ENCODE data around the gene ETV6. TPM values are rescaled to one million over a fixed set of nuclear protein-coding genes. Genes with fewer than 3 reads are reported as not detected.

Gene ETV6
- total RNA-seq, 2 experiments from 2014 or later, result 28.5 to 30.2 TPM

- no peaks in the 10 kb centered on the region for H3K4me1 ChIP-seq (ENCODE audit: insufficient read depth, low read length)
- POLR2A ChIA-PET, result no interaction called here
- DNase-seq (no peak), ATAC-seq (ENCODE audit: poor library complexity) (no peak)
- H3K4me3 ChIP-seq (ENCODE audit: low read length), result no peak overlapping the region
- no peaks in the 10 kb centered on the region for H3K36me3 ChIP-seq (ENCODE audit: insufficient read depth, low read length)
- H3K27ac ChIP-seq (ENCODE audit: low read depth in 1 of 2, low read length in 2 of 2), result no peak overlapping the region
- Mint-ChIP-seq H3K4me1 (ENCODE audit: low read depth) (peaks cover 4% of the 10 kb centered on the region), H3K4me3 (no peak overlapping the region), H3K27ac (no peak overlapping the region), H3K9me3 (no peaks in the 10 kb centered on the region), H3K27me3 (no peaks in the 10 kb centered on the region), H3K36me3 (ENCODE audit: low read depth) (no peaks in the 10 kb centered on the region)
- H3K27me3 ChIP-seq (ENCODE audit: control insufficient read depth in 1 of 2, insufficient read depth in 2 of 2, low read length in 2 of 2), result no peaks in the 10 kb centered on the region
- TF ChIP-seq CTCF (IDR thresholded peaks at IDR 0.05), result no peak
- intact Hi-C loops (cut with DNase I, micrococcal nuclease), result no loop called here
- CTCF ChIA-PET, result interaction anchor here (1.1 kb wide), 1 partner anchor 106 kb away, joined by 3 read pairs; no protein-coding TSS in a partner anchor
- H3K9me3 ChIP-seq (ENCODE audit: control insufficient read depth in 1 of 2, insufficient read depth in 1 of 2, low read length in 2 of 2), result no peaks in the 10 kb centered on the region
Observed at GRCh38 chr12:11927286-11927935, 277.9 kb downstream of the ETV6 start.

GRCh38 chr12:11929714-11930113 lies 280.2 kb downstream of the ETV6 start:
- Mint-ChIP-seq H3K9me3 (no peaks in the 10 kb centered on the region), H3K36me3 (ENCODE audit: low read depth) (no peaks in the 10 kb centered on the region), H3K27ac (no peak overlapping the region), H3K27me3 (no peaks in the 10 kb centered on the region), H3K4me3 (no peak overlapping the region), H3K4me1 (ENCODE audit: low read depth) (no peaks in the 10 kb centered on the region)
- CTCF ChIA-PET, result no interaction called here
- DNase-seq, result no peak
- Histone ChIP-seq H3K4me3 (ENCODE audit: low read length) (no peak overlapping the region), H3K4me1 (ENCODE audit: insufficient read depth, low read length) (no peaks in the 10 kb centered on the region), H3K27me3 (ENCODE audit: control insufficient read depth in 1 of 2, insufficient read depth in 2 of 2, low read length in 2 of 2) (no peaks in the 10 kb centered on the region), H3K27ac (ENCODE audit: low read depth in 1 of 2, low read length in 2 of 2) (no peak overlapping the region), H3K36me3 (ENCODE audit: insufficient read depth, low read length) (no peaks in the 10 kb centered on the region), H3K9me3 (ENCODE audit: control insufficient read depth in 1 of 2, insufficient read depth in 1 of 2, low read length in 2 of 2) (no peaks in the 10 kb centered on the region)
- no peak for ATAC-seq (ENCODE audit: poor library complexity)
- no peak for TF ChIP-seq CTCF (IDR thresholded peaks at IDR 0.05)
- intact Hi-C loops (cut with DNase I, micrococcal nuclease), result no loop called here
- POLR2A ChIA-PET, result interaction anchor here (0.6 kb wide), 1 partner anchor 270 kb away, joined by 3 read pairs; no protein-coding TSS in a partner anchor

- no peak for TF ChIP-seq CTCF (IDR thresholded peaks at IDR 0.05)
Observed at GRCh38 chr12:11939223-11939622, 289.7 kb downstream of the ETV6 start.

More at GRCh38 chr12:11939223-11939622, 289.7 kb downstream of the ETV6 start:
- no peak for ATAC-seq (ENCODE audit: poor library complexity)
- no peak overlapping the region for H3K27ac Mint-ChIP-seq
- H3K9me3 ChIP-seq (ENCODE audit: control insufficient read depth in 1 of 2, insufficient read depth in 1 of 2, low read length in 2 of 2), result no peaks in the 10 kb centered on the region
- H3K36me3 Mint-ChIP-seq (ENCODE audit: low read depth), result no peaks in the 10 kb centered on the region
- no peak overlapping the region for H3K27ac ChIP-seq (ENCODE audit: low read depth in 1 of 2, low read length in 2 of 2)
- H3K4me1 Mint-ChIP-seq (ENCODE audit: low read depth), result no peaks in the 10 kb centered on the region
- no peaks in the 10 kb centered on the region for H3K27me3 Mint-ChIP-seq
- no peak for DNase-seq
- no peaks in the 10 kb centered on the region for H3K4me1 ChIP-seq (ENCODE audit: insufficient read depth, low read length)
- no peaks in the 10 kb centered on the region for H3K36me3 ChIP-seq (ENCODE audit: insufficient read depth, low read length)
- intact Hi-C loops (cut with DNase I, micrococcal nuclease), result no loop called here
- H3K4me3 ChIP-seq (ENCODE audit: low read length), result no peak overlapping the region
- POLR2A ChIA-PET, result no interaction called here
- no peaks in the 10 kb centered on the region for H3K27me3 ChIP-seq (ENCODE audit: control insufficient read depth in 1 of 2, insufficient read depth in 2 of 2, low read length in 2 of 2)
- CTCF ChIA-PET, result no interaction called here
- H3K9me3 Mint-ChIP-seq, result peaks cover 9% of the 10 kb centered on the region
- no peak overlapping the region for H3K4me3 Mint-ChIP-seq
